LNCAP (cell line): ENCODE data around the gene STOML2.

ENCODE experiments used
- CTCF ChIP-seq: fragments of 450-650 bp; IDR thresholded peaks from 2 replicates; pipeline ENCODE4 v1.5.1; 2017; ENCODE audit warnings: mild to moderate bottlenecking

Gene STOML2

GRCh38 chr9:35060548-35061207, 42.3 kb downstream of the STOML2 start:
- TF ChIP-seq CTCF = no peak

- no peak for TF ChIP-seq CTCF
These were observed 43.5 kb downstream of the STOML2 start for GRCh38 chr9:35059438-35059837.

DNA sequence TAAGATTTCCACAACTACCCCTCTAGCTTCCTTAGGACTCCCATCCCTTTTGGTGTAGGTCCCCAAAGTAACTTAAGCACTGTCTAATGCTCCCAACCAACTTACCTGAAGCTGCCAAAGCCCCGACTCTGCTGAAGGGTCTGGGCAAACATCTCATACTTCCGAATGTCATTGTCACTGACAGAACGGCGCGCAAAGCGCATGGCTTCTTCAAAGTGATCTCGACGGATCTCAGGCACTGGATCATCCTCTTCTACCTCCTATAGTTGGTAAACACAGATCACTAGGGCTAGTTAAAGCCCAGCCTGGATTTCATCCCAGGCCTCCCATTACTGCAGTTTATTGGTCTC, 45.7 kb downstream of the STOML2 start:
- no peak for TF ChIP-seq CTCF

GRCh38 chr9:35056571-35057270, 46.2 kb downstream of the STOML2 start:
- no peak for TF ChIP-seq CTCF

GRCh38 chr9:35054871-35055644, 47.9 kb downstream of the STOML2 start:
- TF ChIP-seq CTCF = no peak

DNA sequence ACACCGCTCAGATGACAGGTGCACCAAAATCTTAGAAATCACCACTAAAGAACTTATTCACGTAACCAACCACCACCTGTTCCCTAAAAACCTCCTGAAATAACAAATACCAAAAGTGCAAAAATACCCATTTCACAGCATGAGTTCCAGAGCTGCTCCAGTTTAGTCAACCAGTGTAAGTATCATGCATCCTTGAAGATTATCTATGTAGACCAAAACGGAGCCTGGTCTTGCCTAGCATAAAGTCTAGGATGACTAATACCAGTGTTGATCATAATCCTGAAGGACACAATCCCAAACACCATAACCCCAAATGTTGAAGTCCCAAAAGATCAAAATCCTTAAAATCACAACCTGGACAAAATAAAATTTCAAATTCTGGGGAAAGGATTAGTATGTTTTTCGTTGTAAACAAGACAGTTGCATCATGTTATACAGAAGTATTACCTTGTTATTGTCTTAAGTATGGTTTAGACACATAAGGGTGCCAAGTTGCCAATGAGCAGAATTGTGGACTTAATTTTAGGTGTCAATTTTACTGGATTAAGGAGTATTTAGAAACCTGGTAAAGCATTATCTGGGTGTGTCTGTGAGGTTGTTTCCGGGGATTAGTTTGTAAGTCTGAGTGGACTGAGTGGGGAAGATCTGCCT, 48.6 kb downstream of the STOML2 start:
- no peak for TF ChIP-seq CTCF

DNA sequence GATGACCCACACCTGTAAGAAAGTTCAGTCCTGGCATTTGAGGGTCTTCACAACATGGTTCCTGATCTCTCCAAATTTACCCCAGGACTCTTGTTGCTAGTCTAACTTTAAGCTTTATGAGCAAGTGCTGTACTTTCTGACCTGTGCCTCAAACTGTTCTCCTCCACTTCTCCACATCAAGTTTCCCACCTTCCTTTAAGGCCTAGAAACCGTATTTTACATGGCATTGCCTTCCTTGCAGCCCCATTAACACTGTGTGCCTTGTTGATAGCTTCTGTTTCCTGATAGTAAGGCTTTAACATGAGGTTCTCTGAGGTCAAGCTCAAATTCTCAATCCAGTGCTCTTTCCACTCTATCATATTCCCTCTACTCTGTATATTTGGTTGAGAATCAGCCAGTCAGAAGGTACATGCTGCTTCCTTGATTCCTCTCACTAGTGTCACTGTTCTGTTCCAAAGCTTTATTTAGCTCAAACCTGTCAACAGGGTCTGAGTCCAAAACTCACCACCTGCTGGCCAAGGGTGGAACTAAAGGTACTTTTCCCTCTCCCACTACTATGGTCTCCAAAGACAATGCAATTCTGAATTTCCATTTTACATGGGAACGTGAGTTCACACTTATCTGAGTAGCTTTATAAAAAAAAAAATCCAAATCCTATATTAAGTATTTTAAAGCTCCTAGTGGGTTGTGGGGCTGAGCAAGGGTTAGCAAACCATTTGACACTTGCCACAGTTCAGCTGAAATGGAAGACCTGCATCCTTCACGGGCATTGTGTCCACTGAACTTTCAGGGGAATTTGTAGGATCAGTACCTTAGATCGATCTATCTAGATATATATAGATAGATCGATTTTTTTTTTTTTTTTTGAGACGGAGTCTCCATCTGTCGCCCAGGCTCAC, 51.6 kb downstream of the STOML2 start:
- peak; percentile 66 for TF ChIP-seq CTCF
